Measurements from ENCODE around the gene CWF19L1.

DNA sequence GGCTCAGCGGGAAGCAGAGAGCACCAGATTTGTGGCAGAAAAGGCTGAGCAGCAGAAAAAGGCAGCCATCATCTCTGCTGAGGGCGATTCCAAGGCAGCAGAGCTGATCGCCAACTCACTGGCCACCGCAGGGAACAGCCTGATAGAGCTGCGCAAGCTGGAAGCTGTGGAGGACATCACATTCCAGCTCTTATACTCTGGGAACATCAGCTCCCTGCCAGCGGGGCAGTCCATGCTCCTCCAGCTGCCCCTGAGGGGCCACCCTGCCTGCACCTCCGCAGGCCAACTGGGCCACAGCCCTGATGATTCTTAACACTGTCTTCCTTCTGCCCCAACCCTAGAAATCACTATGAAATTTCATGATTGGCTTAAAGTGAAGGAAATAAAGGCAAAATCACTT is 18.6 kb downstream of the CWF19L1 start:
- TF ChIP-seq, protein P1, sequence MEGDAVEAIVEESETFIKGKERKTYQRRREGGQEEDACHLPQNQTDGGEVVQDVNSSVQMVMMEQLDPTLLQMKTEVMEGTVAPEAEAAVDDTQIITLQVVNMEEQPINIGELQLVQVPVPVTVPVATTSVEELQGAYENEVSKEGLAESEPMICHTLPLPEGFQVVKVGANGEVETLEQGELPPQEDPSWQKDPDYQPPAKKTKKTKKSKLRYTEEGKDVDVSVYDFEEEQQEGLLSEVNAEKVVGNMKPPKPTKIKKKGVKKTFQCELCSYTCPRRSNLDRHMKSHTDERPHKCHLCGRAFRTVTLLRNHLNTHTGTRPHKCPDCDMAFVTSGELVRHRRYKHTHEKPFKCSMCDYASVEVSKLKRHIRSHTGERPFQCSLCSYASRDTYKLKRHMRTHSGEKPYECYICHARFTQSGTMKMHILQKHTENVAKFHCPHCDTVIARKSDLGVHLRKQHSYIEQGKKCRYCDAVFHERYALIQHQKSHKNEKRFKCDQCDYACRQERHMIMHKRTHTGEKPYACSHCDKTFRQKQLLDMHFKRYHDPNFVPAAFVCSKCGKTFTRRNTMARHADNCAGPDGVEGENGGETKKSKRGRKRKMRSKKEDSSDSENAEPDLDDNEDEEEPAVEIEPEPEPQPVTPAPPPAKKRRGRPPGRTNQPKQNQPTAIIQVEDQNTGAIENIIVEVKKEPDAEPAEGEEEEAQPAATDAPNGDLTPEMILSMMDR (IDR thresholded peaks at IDR 0.05) = no peak
- no peak for TF ChIP-seq POLR2A (IDR thresholded peaks at IDR 0.05)
